Right renal pelvis (tissue), 4 donors: ENCODE results near the gene ZFYVE1. TPM values are rescaled to one million over a fixed set of nuclear protein-coding genes. Genes with fewer than 3 reads are reported as not detected.
A peak's percentile ranks its signal among the peaks of the same experiment; 100 is the strongest.
"Not testable (repeated sequence)": the region's sequence is repeated elsewhere in the genome, so short reads cannot be mapped to it uniquely, and the experiment has no call there.

Experiments
- DNase-seq, 4 donors: peaks; one replicate each; pipeline ENCODE4 v3.0.0-alpha.2; 2013; ENCODE audit warnings: low read depth in 4 of 4, low spot score in 3 of 4, missing footprints in 1 of 4
- polyA plus RNA-seq, 4 donors: library from polyadenylated mRNA; unstranded; fragments of 120-200 nt; gene quantifications; one replicate each; pipeline ENCODE4 v1.2.1, GENCODE V29; 2013; ENCODE audit not compliant: insufficient read length in 4 of 4

The ZFYVE1 gene, protein sequence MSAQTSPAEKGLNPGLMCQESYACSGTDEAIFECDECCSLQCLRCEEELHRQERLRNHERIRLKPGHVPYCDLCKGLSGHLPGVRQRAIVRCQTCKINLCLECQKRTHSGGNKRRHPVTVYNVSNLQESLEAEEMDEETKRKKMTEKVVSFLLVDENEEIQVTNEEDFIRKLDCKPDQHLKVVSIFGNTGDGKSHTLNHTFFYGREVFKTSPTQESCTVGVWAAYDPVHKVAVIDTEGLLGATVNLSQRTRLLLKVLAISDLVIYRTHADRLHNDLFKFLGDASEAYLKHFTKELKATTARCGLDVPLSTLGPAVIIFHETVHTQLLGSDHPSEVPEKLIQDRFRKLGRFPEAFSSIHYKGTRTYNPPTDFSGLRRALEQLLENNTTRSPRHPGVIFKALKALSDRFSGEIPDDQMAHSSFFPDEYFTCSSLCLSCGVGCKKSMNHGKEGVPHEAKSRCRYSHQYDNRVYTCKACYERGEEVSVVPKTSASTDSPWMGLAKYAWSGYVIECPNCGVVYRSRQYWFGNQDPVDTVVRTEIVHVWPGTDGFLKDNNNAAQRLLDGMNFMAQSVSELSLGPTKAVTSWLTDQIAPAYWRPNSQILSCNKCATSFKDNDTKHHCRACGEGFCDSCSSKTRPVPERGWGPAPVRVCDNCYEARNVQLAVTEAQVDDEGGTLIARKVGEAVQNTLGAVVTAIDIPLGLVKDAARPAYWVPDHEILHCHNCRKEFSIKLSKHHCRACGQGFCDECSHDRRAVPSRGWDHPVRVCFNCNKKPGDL
- 10 to 100 TPM; 18.4 to 20.8 (median 19.7) TPM for polyA plus RNA-seq

DNA sequence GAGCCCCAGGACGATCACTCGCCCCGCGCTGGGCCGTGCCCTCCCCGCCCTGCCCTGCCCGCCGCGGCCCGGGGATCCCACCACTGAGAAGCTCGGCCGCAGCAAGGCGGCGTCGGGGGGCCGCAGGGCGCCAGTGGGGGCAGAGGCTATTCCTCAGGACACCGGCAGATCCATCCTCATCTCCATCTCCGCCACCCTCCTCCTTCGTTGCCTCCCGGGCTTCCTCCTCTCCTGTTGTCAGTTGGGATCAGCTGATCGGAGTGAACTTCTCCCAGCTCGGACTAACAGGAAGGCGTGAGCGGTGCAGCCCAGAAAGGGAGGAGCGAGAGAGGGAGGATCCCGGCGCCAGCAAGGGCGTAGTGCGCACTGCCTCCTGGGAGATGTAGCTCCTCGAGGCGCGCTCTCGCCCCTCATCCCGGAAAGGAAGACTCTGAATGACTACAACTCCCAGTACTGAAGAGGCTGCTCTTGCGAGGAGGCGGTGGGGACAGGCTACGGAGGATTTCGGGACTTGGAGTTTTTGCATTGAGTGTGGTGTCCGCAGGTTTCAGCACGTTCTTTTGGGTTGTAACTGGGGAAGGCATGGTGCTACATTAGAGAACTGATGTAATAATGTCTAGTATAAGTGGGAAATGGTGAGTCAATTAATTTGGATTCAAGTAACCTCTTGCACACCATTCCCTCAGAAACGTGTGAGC, at the start of gene ZFYVE1:
TSS of gene ZFYVE1 (minus strand) at position 262 of the 698 bp plus-strand sequence. CDS start 2,598 bp downstream, outside the sequence.
- DNase-seq = peak; percentile 89 to 96 (median 94)

- DNase-seq = no peak
Measured at GRCh38 chr14:73069585-73069984, 42.7 kb upstream of the ZFYVE1 start.

- DNase-seq = peak in 3 of 4 donors; percentile 3 to 18 (median 6)
Measured at GRCh38 chr14:73058922-73059673, 32.2 kb upstream of the ZFYVE1 start.

DNA sequence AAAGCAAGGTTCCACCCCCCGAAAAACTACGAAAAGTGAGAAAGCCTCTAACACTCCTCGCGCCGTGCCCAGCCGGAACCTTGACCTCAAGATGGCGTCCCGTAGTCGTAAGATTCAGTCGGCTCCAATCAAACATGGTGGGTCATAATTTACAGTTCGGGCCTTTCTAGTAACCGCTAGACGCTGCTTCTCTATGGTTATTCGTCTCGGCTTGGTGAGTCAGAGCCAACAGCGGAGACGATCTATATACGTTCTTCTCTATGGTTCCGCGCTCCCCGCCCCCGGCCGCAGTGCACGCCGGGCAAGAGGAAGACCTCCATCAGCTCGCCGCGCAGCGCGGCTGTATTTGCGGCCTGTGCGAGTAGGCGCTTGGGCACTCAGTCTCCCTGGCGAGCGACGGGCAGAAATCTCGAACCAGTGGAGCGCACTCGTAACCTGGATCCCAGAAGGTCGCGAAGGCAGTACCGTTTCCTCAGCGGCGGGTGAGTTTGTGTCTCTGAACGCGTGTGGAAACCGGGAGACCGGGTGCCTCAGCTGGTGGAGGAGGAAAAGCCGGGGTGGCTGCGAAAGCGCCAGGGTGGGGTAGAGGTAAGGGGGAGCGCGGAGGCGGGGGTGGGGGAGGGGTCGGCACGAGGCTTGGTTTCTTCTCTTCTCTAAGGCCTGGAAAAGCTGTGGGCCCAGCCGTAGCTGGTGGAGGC, 31.5 kb upstream of the ZFYVE1 start, which contains the start of gene RBM25:
TSS of gene RBM25 (plus strand) at position 311 of the 698 bp plus-strand sequence. CDS start 13,108 bp downstream, outside the sequence.
- peak; percentile 91 to 98 (median 96) for DNase-seq

DNA sequence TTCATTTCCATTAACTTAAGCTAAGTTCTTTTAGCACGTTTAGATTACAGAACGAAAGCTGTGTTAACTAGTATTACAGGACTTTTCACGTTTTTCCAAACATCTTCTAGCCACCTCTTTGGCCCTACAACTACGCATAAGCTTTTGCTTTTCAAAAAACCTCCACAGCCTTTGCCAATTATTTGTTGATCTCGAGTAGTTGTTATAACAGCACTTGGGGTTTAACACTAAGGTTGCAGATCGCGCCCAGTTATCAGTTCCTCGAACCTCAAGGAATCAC, 31.0 kb upstream of the ZFYVE1 start:
- no peak for DNase-seq

DNA sequence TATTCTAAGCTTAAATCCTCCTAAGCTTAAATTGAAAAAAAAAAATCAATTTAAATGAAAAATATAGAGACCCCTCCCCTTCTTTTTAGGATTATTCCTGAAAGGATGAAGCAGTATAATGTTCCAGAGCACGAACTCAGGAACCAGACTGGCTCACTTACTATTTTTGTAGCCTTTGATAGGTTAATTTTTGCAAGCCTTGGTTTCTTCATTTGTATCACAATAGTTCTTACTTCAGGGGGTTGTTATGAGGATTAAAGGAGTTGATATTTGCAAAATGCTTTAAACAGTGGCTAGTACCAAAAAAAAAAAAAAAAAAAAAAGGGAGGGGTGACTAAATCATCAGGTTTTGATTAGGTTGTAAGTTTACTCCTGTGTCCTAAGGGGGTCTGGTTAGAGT, 28.3 kb upstream of the ZFYVE1 start:
- DNase-seq = no peak

DNA sequence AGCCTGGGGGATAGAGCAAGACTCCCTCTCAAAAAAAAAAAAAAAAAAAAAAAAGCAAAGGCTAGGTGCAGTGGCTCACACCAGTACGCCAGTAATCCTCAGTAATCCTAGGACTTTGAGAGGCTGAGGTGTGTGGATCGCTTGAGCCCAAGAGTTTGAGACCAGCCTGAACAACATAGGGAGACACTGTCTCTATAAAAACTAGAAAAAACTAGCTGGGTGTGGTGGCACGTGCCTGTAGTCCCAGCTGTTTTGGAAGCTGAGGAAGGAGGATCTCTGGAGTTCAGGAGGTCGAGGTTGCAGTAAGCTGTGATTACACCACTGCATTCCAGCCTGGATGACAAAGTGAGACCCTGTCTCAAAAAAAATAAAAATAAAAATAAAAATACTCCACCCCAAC, 22.5 kb upstream of the ZFYVE1 start:
- no peak for DNase-seq

DNA sequence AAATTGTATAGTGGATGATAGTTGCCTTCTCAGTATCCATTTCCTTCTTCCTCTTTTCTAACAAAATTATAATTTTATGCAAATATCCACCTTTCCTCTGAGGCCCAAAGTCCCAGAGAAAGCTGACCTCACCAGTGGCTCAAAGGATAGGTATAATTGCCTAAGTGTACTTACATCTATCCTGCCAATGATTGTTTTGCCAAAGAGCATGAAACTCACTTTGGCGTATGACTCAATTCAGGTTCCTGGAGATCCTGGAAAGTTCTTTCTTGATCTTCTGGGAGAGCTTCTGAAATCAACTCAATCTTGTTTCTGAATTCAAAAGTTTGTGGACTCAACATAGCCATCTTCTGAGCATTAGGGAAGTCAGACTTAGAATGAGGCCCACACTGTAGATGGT, 20.9 kb upstream of the ZFYVE1 start:
- no peak for DNase-seq

DNA sequence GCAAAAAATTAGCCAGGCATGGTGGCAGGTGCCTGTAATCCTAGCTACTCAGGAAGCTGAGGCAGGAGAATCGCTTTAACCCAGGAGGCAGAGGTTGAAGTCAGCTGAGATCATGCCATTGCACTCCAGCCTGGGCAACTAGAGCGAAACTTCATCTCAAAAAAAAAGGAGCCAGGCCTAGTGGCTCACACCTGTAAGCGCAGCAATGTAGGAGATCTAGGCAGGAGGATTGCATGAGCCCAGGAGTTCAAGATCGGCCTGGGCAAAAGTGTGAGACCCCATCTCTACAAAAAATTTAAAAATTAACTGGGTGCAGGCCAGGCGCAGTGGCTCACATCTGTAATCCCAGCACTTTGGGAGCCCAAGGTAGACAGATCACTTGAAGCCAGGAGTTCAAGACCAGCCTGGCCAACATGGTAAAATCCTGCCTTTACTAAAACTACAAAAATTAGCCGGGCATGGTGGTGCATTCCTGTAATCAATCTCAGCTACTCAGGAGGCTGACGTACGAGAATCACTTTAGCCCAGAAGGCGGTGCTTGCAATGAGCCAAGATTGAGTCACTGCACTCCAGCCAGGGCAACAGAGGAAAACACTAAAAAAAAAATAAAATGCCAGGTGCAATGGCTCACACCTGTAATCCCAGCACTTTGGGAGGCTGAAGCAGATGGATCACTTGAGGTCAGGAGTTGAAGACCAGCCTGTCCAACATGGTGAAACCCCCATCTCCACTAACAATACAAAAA, 10.0 kb upstream of the ZFYVE1 start:
- not testable (repeated sequence) for DNase-seq

- no peak for DNase-seq
Measured at GRCh38 chr14:73027984-73028383, 1.1 kb upstream of the ZFYVE1 start.

DNA sequence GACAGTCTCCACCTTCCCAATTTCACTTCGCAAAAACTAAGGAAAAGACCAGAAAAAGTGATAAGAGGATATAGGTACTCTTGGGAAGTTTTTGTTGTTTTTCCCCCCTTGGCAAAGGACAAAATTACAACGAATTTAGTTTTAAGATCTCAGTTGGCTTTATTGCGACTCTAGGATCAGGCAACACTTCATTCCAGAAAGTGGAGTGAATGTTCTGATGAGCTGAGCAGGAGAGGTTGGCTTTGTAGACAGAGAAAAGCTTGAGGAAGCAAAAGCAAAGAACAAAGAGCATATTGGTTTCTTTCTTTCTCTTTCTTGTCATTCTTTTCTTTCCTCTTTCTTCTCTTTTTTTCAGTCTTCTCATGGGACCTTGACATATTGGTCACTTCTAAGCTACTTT, 640 bp upstream of the ZFYVE1 start:
- DNase-seq = no peak

GRCh38 chr14:73026243-73026844, 562 bp downstream of the ZFYVE1 start:
- no peak for DNase-seq

- DNase-seq = no peak
Measured at GRCh38 chr14:73025544-73025943, 1.4 kb downstream of the ZFYVE1 start.

- DNase-seq = no peak
Measured at GRCh38 chr14:73022051-73022450, 4.9 kb downstream of the ZFYVE1 start.

DNA sequence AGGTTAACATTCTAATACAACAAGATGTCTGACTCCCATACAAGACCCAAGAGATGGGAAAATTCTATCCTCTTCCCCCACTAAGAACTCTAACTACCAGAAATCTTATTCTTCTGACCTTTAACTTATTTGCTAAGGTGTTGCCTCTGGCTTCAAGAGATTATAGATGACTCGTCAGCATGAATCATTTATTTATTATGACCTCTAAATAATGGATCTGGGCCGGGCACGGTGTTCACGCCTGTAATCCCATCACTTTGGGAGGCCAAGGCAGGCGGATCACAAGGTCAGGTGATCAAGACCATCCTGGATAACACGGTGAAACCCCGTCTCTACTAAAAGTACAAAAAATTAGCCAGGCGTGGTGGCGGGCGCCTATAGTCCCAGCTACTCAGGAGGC, 10.9 kb downstream of the ZFYVE1 start:
- not testable (repeated sequence) for DNase-seq

DNA sequence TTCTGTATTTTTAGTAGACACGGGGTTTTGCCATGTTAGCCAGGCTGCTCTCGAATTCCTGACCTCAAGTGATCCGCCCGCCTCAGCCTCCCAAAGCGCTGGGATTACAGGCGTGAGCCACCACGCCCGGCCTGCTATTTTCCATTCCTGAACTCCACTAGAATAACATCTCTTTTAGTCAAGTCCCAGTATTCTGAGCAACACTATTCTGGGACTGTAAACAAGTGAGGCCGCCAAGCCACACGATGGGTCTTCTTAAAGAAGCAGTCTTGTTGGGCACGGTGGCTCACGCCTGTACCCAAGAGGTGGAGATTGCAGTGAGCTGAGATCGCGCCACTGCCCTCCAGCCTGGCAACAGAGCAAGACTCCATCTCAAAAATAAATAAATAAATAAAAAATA, 11.4 kb downstream of the ZFYVE1 start:
- DNase-seq = not testable (repeated sequence)

DNA sequence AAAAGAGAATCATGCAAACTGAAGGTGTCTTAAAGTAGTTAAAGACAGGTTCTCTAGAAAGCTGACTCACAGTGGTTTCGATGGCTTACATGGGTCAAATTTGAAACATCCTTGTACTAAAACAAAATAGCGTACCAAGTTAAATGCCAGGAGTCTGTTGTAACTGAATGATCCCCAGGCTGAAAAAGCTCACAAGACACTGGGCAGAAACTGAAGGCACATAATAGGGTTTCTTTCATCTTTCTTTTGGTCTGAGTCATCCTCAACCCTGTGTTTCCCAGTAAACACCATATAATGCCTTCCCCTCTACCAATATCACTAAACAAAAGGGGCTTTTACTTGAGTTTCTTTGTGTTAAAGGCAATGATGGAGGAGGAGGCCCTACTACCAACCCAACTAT, 12.8 kb downstream of the ZFYVE1 start:
- DNase-seq = no peak

DNA sequence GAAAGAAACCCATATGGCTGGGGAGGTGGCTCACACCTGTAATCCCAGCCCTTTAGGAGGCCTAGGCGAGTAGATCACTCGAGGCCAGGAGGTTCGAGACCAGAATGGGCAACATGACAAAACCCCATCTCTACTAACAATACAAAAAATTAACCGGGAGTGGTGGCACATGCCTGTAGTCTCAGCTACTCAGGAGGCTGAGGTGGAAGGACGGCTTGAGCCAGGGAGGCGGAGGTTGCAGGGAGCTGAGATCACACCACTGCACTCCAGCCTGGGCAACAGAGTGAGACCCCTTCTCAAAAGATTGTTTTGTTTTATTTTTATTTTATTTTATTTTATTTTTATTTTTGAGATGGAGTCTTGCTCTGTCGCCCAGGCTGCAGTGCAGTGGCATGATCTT, 15.7 kb downstream of the ZFYVE1 start:
- not testable (repeated sequence) for DNase-seq

GRCh38 chr14:73008501-73008900, 18.4 kb downstream of the ZFYVE1 start:
- no peak for DNase-seq
